Measurements from ENCODE around the gene VPS8. TPM values are rescaled to one million over a fixed set of nuclear protein-coding genes. Genes with fewer than 3 reads are reported as not detected.
A peak's percentile ranks its signal among the peaks of the same experiment; 100 is the strongest.

VPS8 gene
- total RNA-seq, 2 donors from 2014 or later = 22.7 to 23.0 TPM

- no peak for TF ChIP-seq CTCF (IDR thresholded peaks at IDR 0.05)
- no peaks in the 10 kb centered on the region for H3K27me3 ChIP-seq
- no peaks in the 10 kb centered on the region for H3K4me1 ChIP-seq
- H3K36me3 ChIP-seq = no peaks in the 10 kb centered on the region
- peak; percentile 47 for DNase-seq (ENCODE audit: low spot score)
- peaks cover 0 to 5% of the 10 kb centered on the region in 2 donors for H3K9me3 ChIP-seq
- no peak overlapping the region for H3K27ac ChIP-seq
- H3K4me3 ChIP-seq = no peak overlapping the region
Observed at GRCh38 chr3:184796954-184797353, 15.0 kb upstream of the VPS8 start.

GRCh38 chr3:184798120-184798519 lies 13.8 kb upstream of the VPS8 start:
- no peak for TF ChIP-seq CTCF (IDR thresholded peaks at IDR 0.05)

GRCh38 chr3:184800349-184800930 lies 11.5 kb upstream of the VPS8 start:
- Histone ChIP-seq H3K36me3 (no peaks in the 10 kb centered on the region), H3K27ac (no peak overlapping the region), H3K4me1 (no peaks in the 10 kb centered on the region), H3K4me3 (no peak overlapping the region), H3K27me3 (no peaks in the 10 kb centered on the region), H3K9me3 (peaks cover 0 to 5% of the 10 kb centered on the region in 2 donors)
- no peak for TF ChIP-seq CTCF (IDR thresholded peaks at IDR 0.05)
- no peak for DNase-seq (ENCODE audit: low spot score)

More at GRCh38 chr3:184798120-184798519, 13.8 kb upstream of the VPS8 start:
- Histone ChIP-seq H3K9me3 (peaks cover 0 to 5% of the 10 kb centered on the region in 2 donors), H3K4me1 (no peaks in the 10 kb centered on the region), H3K27me3 (no peaks in the 10 kb centered on the region), H3K36me3 (no peaks in the 10 kb centered on the region), H3K27ac (no peak overlapping the region), H3K4me3 (no peak overlapping the region)
- peak; percentile 21 for DNase-seq (ENCODE audit: low spot score)

GRCh38 chr3:184801241-184801785 lies 10.7 kb upstream of the VPS8 start:
- DNase-seq (ENCODE audit: low spot score) = no peak
- Histone ChIP-seq H3K36me3 (no peaks in the 10 kb centered on the region), H3K9me3 (peaks cover 0 to 5% of the 10 kb centered on the region in 2 donors), H3K4me3 (no peak overlapping the region), H3K4me1 (peaks cover 0 to 4% of the 10 kb centered on the region in 2 donors), H3K27ac (no peak overlapping the region), H3K27me3 (no peaks in the 10 kb centered on the region)
- TF ChIP-seq CTCF (IDR thresholded peaks at IDR 0.05) = no peak

- Histone ChIP-seq H3K27me3 (no peaks in the 10 kb centered on the region), H3K4me3 (no peak overlapping the region), H3K9me3 (peaks cover 0 to 5% of the 10 kb centered on the region in 2 donors), H3K36me3 (no peaks in the 10 kb centered on the region), H3K4me1 (peaks cover 0 to 8% of the 10 kb centered on the region in 2 donors), H3K27ac (no peak overlapping the region)
- TF ChIP-seq CTCF (IDR thresholded peaks at IDR 0.05) = no peak
- no peak for DNase-seq (ENCODE audit: low spot score)
Observed at GRCh38 chr3:184802150-184802549, 9.8 kb upstream of the VPS8 start.

GRCh38 chr3:184804801-184805200 lies 7.2 kb upstream of the VPS8 start:
- no peak overlapping the region for H3K27ac ChIP-seq
- no peaks in the 10 kb centered on the region for H3K9me3 ChIP-seq
- peaks cover 0 to 8% of the 10 kb centered on the region in 2 donors for H3K4me1 ChIP-seq
- H3K4me3 ChIP-seq = no peak overlapping the region
- no peak for TF ChIP-seq CTCF (IDR thresholded peaks at IDR 0.05)
- no peak for DNase-seq (ENCODE audit: low spot score)
- H3K36me3 ChIP-seq = no peaks in the 10 kb centered on the region
- H3K27me3 ChIP-seq = no peaks in the 10 kb centered on the region

All from right atrium auricular region (tissue), 2 donors.